Islet precursor cell (in vitro differentiated cells): ENCODE results near the gene ARL10.

ENCODE experiments used
- DNase-seq: peaks from one replicate; pipeline ENCODE4 v3.0.0-alpha.2; 2018

Gene ARL10

DNA sequence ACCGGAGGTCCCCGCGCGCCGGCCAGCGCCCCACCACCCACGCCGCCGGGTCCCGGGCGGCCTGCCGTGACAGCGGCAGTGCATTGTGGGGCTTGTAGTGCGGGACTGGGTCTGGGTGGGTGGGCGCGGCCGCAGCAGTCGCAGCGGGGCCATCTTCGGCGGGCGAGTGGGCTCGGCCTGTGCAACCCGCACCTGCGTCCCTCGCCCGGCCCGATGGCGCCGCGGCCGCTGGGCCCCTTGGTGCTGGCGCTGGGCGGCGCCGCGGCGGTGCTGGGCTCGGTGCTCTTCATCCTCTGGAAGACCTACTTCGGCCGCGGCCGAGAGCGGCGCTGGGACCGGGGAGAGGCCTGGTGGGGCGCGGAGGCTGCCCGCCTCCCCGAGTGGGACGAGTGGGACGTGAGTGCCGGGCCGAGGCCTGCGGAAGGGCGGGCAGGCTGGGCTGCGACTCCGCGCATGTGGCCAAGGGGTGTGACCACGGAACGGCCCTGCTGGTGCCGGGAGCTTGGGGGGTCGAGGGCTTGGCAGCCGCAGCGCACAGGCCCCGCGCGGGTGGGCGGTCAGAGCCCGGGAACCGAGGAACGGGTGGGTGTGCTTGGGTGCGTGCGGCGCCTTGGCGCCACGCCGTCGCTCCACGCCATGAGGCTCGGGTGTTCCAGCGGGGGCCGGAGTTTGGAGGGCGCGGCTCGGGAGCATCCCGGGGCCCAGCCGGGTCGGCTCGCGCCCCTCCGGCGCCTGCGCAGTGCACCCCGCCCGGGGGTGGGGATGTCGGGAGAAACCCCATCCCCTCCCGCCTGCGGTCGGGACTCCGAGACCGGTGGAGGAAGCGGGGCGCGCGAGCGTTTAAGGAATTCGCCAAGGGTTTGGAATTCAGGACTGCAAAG, at the start of gene ARL10:
TSS of gene ARL10 (plus strand) at position 137 of the 881 bp plus-strand sequence. CDS start at position 214, 77 bp downstream.
- DNase-seq, result peak; percentile 66

DNA sequence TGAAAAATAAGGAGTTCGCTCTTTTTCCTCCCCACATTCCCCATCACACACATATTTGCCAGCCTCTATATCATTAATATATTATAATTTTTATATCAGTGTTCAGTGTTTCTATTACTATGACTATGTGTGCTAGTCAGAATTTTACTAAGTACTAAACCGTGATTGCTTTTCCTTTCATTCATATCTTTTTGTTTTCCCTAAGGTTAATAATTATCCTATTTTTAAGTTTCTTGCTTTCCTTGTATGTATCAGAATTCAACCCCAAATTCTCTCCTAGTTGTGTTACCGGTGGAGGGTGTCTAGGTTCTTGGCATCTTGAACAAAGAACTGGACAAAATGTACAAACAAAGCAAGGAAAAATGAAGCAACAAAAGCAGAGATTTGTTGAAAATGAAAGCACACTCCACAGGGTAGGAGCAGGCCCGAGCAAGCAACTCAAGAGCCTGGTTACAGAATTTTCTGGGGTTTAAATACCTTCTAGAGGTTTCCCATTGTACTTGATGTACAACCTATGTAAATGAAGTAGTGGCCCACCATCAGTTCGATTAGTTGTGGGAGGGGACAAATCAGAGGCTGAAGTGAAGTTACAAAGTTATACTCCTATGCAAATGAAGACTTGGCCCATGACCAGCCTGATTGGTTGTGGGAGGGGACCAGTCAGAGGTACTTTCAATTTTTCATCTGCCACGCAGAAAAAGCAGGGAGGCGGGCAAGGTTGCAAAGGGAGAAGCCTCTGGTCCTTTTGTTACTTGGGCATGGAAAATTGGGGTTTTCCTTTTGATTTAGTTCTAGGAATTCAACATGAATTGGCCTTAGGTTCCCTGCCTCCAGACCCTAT, 47.5 kb upstream of the ARL10 start:
- DNase-seq, result no peak

DNA sequence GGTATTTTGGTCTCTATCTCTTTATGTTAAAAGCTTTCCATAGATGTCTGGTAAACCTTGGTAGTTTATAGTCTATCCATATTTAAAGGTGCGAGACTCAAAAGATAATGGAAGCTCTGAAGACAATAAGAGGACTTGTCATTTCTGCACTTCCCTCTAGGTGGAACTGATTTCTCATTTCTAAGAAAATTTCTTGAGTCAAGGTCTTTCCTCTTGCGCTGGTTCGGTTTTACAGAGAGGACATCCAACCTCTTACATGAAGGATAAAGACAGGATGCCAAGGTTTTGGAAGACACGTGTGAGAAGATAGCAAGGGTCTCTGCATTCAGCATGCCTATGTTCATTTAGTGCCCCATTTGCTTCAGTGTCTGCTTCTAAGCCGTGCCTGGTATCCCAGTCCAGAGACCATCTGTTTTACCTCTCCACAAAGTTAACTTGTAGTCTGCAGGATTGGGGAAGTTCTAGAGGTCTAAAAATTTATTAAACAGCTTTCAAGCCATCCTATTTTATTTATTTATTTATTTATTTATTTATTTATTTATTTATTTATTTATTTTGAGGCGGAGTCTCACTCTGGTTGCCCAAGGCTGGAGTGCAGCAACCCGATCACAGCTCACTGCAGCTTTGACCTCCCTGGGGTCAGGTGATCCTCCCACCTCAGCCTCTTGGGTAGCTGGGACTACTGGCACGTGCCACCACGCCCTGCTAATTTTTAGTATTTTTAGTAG, 45.3 kb upstream of the ARL10 start:
- no peak for DNase-seq

DNA sequence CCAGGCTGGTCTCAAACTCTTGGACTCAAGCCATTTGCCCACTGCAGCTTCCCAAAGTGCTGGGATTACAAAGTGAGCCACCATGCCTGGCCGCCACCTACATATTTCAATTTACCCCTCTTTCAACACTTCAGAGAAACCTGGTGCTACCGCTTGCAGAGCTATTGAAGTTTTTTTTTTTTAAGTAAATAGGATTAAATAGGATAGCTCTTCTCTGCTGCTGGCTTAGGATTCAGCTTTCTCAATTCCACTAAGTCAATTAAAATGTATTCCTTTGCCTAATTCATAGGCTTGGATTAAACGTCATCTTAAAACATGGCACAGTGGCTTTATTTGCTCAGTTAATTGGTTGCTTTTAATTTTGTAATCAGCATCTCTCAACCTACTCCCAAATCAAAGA, 44.7 kb upstream of the ARL10 start:
- DNase-seq, result no peak

- no peak for DNase-seq
Measured at GRCh38 chr5:176334031-176334770, 31.1 kb upstream of the ARL10 start.

DNA sequence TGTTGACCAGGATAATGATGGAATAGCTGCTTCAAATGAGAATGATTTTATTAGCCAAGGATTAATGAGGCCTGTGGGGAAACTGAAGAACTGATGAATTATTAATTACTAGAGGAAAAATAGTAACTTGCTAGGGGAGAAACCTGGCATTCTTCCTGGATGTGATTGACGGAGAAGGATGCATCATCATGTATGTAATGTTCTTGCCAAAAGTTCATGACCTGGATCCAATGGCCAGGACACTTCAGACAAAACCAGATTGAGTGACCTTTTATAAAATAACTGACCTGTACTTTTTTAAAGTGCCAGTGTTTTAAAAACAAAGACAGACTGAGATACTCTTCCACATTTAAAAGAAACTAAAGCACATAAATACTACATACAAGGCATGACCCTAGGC, 27.4 kb upstream of the ARL10 start:
- no peak for DNase-seq

- no peak for DNase-seq
Measured at GRCh38 chr5:176339304-176339703, 26.0 kb upstream of the ARL10 start.

DNA sequence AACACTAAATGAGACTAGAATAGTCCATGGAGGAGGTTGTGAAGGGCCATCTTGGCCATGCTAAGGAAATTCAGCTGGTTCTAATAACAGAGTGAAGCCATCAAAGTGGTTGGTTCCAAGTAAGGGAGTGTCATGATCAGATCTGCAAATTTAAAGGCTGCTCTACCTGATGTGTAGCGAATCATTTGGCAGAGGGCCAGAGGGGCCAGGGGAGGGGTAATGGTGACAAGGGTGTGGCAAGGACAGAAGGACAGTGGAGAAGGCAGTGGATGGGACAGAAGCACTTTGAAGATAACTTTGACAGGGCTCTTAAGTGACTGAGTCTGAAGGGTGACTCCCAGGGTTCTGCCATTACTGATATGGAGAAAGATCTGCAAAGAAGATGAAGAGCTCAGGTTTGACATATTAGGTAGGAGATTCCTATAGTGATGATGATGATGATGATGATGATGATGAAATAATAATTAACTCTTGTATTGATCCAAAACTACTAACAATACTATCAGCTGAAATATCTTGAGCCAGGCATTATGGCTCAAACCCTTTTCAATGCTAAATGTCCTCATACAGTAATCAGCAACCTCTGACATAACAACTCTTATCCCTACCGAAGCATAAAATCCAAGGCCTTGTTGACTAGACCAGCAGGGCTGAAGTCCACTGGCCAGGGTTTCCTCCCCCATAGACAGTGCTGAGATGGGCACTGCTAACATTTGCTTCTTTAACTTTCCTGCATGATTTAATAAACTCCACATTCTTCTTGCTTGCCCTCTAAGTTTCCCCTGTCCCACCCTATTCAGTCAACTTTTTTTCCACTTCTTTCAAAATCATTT, 23.7 kb upstream of the ARL10 start:
- no peak for DNase-seq

GRCh38 chr5:176342158-176342483, 23.2 kb upstream of the ARL10 start:
- DNase-seq, result no peak

DNA sequence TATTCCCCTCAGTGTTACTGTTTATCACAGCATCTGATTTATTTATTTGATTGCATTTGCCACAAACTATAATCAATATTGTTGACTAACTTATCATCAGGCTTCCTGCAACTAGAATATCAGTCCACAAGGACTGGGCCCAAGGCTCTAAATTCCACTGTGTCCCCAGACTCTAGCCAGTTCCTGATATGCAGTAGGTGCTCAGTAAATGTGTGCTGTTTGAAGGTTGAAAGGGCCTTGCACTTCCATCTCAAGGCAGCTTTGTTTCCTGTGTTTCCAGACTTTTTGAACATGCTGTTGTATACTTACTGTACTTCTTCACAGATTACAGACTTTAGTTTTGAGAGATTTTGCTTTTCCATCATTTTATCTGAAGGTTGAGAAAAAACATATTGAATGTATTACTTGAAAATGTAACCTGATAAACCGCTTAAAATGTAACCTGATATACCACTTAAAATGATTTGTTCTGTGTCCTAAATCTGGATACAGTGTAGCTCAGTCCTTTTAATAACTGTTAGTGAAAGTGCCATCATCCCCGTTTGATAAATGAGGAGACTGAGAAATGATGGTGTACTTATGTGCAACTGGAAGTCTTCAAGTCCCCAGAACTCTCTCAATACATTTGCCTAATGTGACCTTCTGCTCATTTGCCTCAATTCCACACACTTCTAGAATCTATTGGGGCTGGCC, 22.4 kb upstream of the ARL10 start:
- no peak for DNase-seq

DNA sequence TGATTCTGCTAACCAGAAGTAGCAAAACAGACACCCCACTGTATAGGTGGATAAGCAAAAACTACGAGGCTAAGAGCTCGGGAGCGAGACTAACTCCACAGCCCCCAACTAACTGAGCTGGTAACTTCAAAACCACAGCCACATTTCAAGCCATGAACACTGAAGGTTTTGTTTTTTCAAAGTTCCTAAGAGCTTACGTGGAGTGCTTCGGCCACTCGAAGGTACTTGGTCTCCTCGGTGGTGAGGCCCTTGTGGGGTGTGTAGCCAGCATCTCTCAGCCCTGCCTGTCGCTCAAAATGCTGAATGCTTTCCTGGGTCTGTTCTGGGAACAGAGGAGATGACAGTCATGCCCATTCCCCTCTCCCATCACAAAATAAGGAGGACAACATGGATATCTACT, 14.9 kb upstream of the ARL10 start:
- no peak for DNase-seq

DNA sequence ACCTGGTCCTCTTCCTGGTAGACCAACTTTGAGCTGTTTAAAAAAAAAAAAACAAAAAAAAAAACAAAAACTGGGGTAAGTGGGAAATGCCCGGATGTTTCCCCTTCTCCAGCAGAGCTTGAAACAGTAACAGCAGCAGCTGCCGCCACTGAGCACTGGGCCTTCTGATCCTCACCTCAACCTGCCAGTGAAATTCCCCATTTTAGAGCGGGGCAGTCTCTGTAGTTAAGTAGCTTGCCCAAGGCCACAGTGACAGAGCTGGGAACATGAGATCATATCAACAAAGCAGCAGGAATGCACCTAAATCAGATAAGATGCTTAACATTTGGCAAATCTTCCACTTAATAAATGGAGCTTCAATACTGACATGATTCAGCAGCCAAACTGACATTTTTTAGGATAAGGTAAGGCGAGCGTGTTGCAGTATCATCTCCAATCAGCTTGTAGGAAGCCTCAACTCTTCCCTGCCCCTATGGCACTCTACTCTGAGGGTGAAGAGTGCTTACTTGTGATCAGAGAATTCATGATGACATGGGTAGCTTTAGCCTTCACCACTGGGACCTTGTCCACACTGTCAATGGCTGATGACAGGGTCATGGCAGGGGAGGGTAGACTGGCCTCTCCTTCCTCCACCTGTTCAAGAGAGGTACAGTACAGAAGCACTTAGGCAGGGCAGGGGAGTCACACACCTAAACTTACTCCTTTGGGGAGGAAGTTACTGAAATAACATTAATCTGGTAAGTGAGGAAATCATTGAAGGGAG, 13.0 kb upstream of the ARL10 start:
- DNase-seq, result peak; percentile 74

GRCh38 chr5:176353533-176353932, 11.8 kb upstream of the ARL10 start:
- no peak for DNase-seq

GRCh38 chr5:176355400-176356178, 9.7 kb upstream of the ARL10 start:
- no peak for DNase-seq

DNA sequence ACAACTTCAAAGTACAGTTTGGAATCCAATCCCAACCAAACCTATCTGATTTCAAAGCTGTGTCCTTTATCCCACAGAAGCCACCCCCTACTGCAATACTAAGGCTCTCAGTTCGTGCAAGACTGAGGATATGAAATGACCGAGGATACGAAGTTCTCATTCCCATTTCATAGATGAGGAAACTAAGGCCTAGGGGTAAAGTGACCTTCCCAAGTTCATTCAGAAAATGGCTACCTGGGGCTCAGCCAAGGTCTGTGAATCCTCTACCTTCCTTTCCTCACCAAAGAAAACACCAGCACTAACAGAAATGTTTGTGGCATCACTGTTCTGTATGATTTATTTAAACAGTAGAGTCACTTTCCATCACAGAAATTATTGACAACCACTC, 9.1 kb upstream of the ARL10 start:
- no peak for DNase-seq

- DNase-seq, result no peak
Measured at GRCh38 chr5:176359658-176360057, 5.6 kb upstream of the ARL10 start.

DNA sequence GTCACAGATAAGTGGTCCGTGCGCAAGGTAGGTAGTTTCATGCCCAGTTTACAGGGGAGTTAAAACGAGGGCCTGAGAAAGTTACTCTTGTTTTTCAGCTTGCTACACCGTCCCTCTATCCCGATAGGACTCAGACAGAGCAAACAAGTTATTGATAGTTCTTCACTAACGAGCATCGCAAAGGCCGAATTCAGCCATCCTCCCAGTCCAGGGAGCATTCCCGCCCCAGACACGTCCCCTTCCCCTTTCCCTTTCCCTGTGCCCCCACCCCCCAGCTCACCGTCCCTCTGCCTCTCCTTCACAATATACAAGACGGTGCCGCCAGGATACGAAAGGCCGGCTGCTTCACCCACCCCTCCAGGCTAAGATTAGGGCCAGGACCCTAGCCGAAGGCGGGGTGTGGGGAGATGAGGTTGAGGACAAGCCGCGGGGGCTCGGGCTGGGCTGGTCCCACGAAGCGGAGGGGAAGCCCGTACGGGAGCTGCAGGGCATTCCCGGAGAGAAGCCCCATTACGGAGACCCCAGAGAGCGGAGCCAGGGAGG, 4.3 kb upstream of the ARL10 start:
- peak; percentile 60 for DNase-seq

DNA sequence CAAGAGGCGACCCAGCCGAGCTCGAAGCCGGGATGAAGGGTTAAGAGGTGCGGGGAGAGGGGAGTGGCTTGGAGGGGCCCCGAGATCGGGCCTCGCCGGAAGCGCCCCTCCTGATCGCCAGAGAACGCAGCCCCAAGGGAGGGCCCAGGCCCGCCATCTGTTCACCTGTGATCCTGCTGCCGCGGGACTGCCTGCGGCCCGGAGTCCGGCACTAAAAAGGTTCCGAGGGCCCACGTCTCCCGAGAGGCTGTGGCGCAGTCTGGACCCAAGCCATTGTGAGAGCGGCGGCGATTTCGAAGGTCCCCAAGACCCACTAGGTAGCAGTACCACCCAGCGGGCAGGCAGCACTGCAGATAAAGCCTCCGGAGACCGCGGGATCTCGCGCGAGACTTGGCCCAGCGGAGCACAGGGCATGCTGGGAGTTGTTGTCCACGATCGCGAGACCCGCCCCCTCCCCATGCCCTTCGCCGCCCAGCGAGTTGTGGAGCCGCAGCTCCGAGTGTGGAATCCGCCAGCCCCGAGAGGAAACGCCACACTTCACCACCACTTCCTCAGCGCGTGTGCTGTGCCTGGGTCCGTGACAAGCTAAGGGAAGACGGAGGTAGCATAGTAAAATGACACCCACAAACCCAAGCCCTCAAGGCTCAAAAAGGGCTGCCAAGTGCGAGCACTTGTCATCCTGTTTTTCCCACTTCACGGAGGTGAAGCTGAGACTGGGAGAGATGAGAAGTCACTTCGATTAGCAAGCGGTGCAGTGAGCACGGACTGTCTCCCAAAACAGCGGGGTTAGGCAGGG, 3.7 kb upstream of the ARL10 start, which contains the start of gene KIAA1191:
TSS of gene KIAA1191 (minus strand) at position 328 of the 796 bp plus-strand sequence. CDS start 2,256 bp downstream, outside the sequence.
- DNase-seq, result peak; percentile 97

- DNase-seq, result no peak
Measured at GRCh38 chr5:176362233-176362490, 3.1 kb upstream of the ARL10 start.
